ENCODE data around the gene SLC25A38.

- no peak for TF ChIP-seq ETV1 (tag; conservative IDR thresholded peaks at IDR 0.05; ENCODE audit: low read depth)
- no peak for TF ChIP-seq CTCF (IDR thresholded peaks at IDR 0.05 in 2 of 3, conservative IDR thresholded peaks at IDR 0.05 in 1 of 3; ENCODE audit: insufficient read depth in 2 of 3, low read depth in 1 of 3, low read length in 3 of 3)
- TF ChIP-seq TSC22D4 (tag; IDR thresholded peaks at IDR 0.05), result no peak
- TF ChIP-seq ARHGAP35 (IDR thresholded peaks at IDR 0.05; ENCODE audit: partially characterized antibody), result no peak
- TF ChIP-seq ZNF75A (CRISPR knock-in tag; IDR thresholded peaks at IDR 0.05), result no peak
- no peak for TF ChIP-seq ZNF239 (CRISPR knock-in tag; IDR thresholded peaks at IDR 0.05)
- TF ChIP-seq PRPF4 (IDR thresholded peaks at IDR 0.05; ENCODE audit: insufficient read depth, low read depth, low read length, poor library complexity, severe bottlenecking), result no peak
These were observed 51.4 kb downstream of the SLC25A38 start for GRCh38 chr3:39434574-39434973.

Measured in K562 (cell line).